NCI-H2107 treated with DMSO at 0.1 percent for 48 hours (cell line): ENCODE measurements around the gene CTBS.
A peak's percentile ranks its signal among the peaks of the same experiment; 100 is the strongest.

Source experiments
- DNase-seq: peaks from one replicate; lab custom pipeline; 2025; ENCODE audit not compliant: unreplicated experiment; lab: John Stamatoyannopoulos, UW

Gene CTBS

GRCh38 chr1:84587099-84587498 is 12.9 kb upstream of the CTBS start:
- no peak for DNase-seq

GRCh38 chr1:84585803-84586202 is 11.6 kb upstream of the CTBS start:
- no peak for DNase-seq

- DNase-seq, result no peak
Observed at GRCh38 chr1:84584126-84584525, 9.9 kb upstream of the CTBS start.

- DNase-seq, result no peak
Observed at GRCh38 chr1:84583648-84584047, 9.4 kb upstream of the CTBS start.

- DNase-seq, result no peak
Observed at GRCh38 chr1:84582802-84583587, 8.8 kb upstream of the CTBS start.

GRCh38 chr1:84581648-84582047 is 7.4 kb upstream of the CTBS start:
- DNase-seq, result no peak

- DNase-seq, result no peak
Observed at GRCh38 chr1:84574936-84575335, 696 bp upstream of the CTBS start.

- DNase-seq, result no peak
Observed at GRCh38 chr1:84573481-84573966, 716 bp downstream of the CTBS start.

GRCh38 chr1:84571150-84571535 is 3.1 kb downstream of the CTBS start:
- no peak for DNase-seq

GRCh38 chr1:84570436-84571149 is 3.6 kb downstream of the CTBS start:
- DNase-seq, result no peak

- DNase-seq, result no peak
Observed at GRCh38 chr1:84569216-84569615, 5.0 kb downstream of the CTBS start.

GRCh38 chr1:84550826-84551225 is 23.4 kb downstream of the CTBS start:
- DNase-seq, result peak; percentile 18

GRCh38 chr1:84541679-84542078 is 32.6 kb downstream of the CTBS start:
- DNase-seq, result peak; percentile 15

- no peak for DNase-seq
Observed at GRCh38 chr1:84540759-84541158, 33.5 kb downstream of the CTBS start.

GRCh38 chr1:84539972-84540371 is 34.3 kb downstream of the CTBS start:
- no peak for DNase-seq

- peak; percentile 53 for DNase-seq
Observed at GRCh38 chr1:84538599-84538998, 35.6 kb downstream of the CTBS start.

- no peak for DNase-seq
Observed at GRCh38 chr1:84525779-84526178, 48.5 kb downstream of the CTBS start.

GRCh38 chr1:84524590-84524989 is 49.6 kb downstream of the CTBS start:
- DNase-seq, result no peak

GRCh38 chr1:84510668-84511067 is 63.6 kb downstream of the CTBS start:
- no peak for DNase-seq

- no peak for DNase-seq
Observed at GRCh38 chr1:84510165-84510564, 64.1 kb downstream of the CTBS start.

GRCh38 chr1:84509029-84509428 is 65.2 kb downstream of the CTBS start:
- DNase-seq, result no peak

- DNase-seq, result no peak
Observed at GRCh38 chr1:84508510-84508909, 65.7 kb downstream of the CTBS start.
